HepG2 (cell line): ENCODE data around the gene LMAN2L. TPM values are rescaled to one million over a fixed set of nuclear protein-coding genes. Genes with fewer than 3 reads are reported as not detected.

Experiments used
- AHR ChIP-seq: IDR thresholded peaks from 2 replicates; pipeline ENCODE4 v1.6.1; 2018; ENCODE audit warnings: missing genetic modification reagents, missing compliant biosample characterization
- ESRRA ChIP-seq: sonication (generic); formaldehyde crosslinking; IDR thresholded peaks from 2 replicates; pipeline ENCODE4 v1.5.1; 2020; ENCODE audit warnings: mild to moderate bottlenecking, low read depth, missing genetic modification reagents
- FOXO1 ChIP-seq: sonication (generic); formaldehyde crosslinking; IDR thresholded peaks from 2 replicates; pipeline ENCODE4 v1.4.0; 2020; ENCODE audit warnings: missing genetic modification reagents
- KDM4B ChIP-seq: sonication (generic); formaldehyde crosslinking; IDR thresholded peaks from 2 replicates; pipeline ENCODE4 v1.4.0; 2020; ENCODE audit warnings: missing genetic modification reagents
- KDM5A ChIP-seq: fragments of 200-600 bp; sonication (generic); IDR thresholded peaks from 2 replicates; pipeline ENCODE4 v1.7.0; 2018; ENCODE audit warnings: antibody characterized with exemption, mild to moderate bottlenecking, low read length, borderline replicate concordance
- POGZ ChIP-seq: sonication (generic); formaldehyde crosslinking; IDR thresholded peaks from 2 replicates; pipeline ENCODE4 v1.4.0; 2020; ENCODE audit warnings: mild to moderate bottlenecking, missing genetic modification reagents
- WIZ ChIP-seq: sonication (generic); formaldehyde crosslinking; IDR thresholded peaks from 2 replicates; pipeline ENCODE4 v1.5.1; 2020; ENCODE audit warnings: mild to moderate bottlenecking, missing genetic modification reagents
- XBP1 ChIP-seq: sonication (generic); formaldehyde crosslinking; IDR thresholded peaks from 2 replicates; pipeline ENCODE4 v1.5.0; 2020; ENCODE audit warnings: missing genetic modification reagents
- YEATS2 ChIP-seq: sonication (generic); formaldehyde crosslinking; IDR thresholded peaks from 2 replicates; pipeline ENCODE4 v1.4.0; 2020; ENCODE audit warnings: missing genetic modification reagents, borderline replicate concordance
- YEATS4 ChIP-seq: sonication (generic); formaldehyde crosslinking; IDR thresholded peaks from 2 replicates; pipeline ENCODE4 v1.4.0; 2020; ENCODE audit warnings: missing genetic modification reagents, borderline replicate concordance
- ZBTB38 ChIP-seq: sonication (generic); formaldehyde crosslinking; IDR thresholded peaks from 2 replicates; pipeline ENCODE4 v1.5.1; 2020; ENCODE audit warnings: mild to moderate bottlenecking, missing genetic modification reagents
- ZFP1 ChIP-seq: IDR thresholded peaks from 2 replicates; pipeline ENCODE4 v1.6.1; 2016
- ZNF501 ChIP-seq: sonication (generic); formaldehyde crosslinking; IDR thresholded peaks from 2 replicates; pipeline ENCODE4 v1.5.1; 2020; ENCODE audit warnings: mild to moderate bottlenecking, moderate library complexity, missing genetic modification reagents
- ZNF598 ChIP-seq: sonication (generic); formaldehyde crosslinking; IDR thresholded peaks from 2 replicates; pipeline ENCODE4 v1.5.1; 2020; ENCODE audit warnings: mild to moderate bottlenecking, missing genetic modification reagents, borderline replicate concordance
- ZNF780A ChIP-seq: sonication (generic); formaldehyde crosslinking; IDR thresholded peaks from 2 replicates; pipeline ENCODE4 v1.8.0; 2022; ENCODE audit warnings: mild to moderate bottlenecking, missing genetic modification reagents, moderate library complexity
- ZNF782 ChIP-seq: sonication (generic); formaldehyde crosslinking; IDR thresholded peaks from 2 replicates; pipeline ENCODE4 v1.4.0; 2020; ENCODE audit warnings: missing genetic modification reagents, mild to moderate bottlenecking, borderline replicate concordance
- polyA plus RNA-seq, 8 experiments: library from polyadenylated mRNA; depleted of rRNA in 3 of 8; stranded (reverse) in 7 of 8; unstranded in 1 of 8; fragments of >200 nt; fragmentation: Illumina TruSeq in 4 of 8; extraction: Trizol in 4 of 8; gene quantifications; 2 replicates each; pipeline versions ENCODE4 v1.2.1 to v1.2.3, GENCODE V29; 2011 to 2016; ENCODE audit warnings: low read depth in 4 of 8, missing spikeins in 1 of 8, mixed read lengths in 1 of 8; ENCODE audit not compliant: insufficient read depth in 1 of 8
- total RNA-seq, 5 experiments: library from RNA; depleted of rRNA; stranded (reverse); fragments of >200 nt; fragmentation: Illumina TruSeq; extraction: Trizol; gene quantifications; 2 replicates each; pipeline ENCODE4 v1.2.3, GENCODE V29; 2016; ENCODE audit warnings: low read depth in 1 of 5
- TF ChIP-seq, protein P1 (sequence below): sonication (generic); formaldehyde crosslinking; IDR thresholded peaks from 2 replicates; pipeline ENCODE4 v1.4.0; 2020; ENCODE audit warnings: mild to moderate bottlenecking, missing genetic modification reagents
- TF ChIP-seq, protein P2 (sequence below): sonication (generic); formaldehyde crosslinking; conservative IDR thresholded peaks from 2 replicates; pipeline ENCODE4 v1.4.0; 2020; ENCODE audit warnings: missing genetic modification reagents
- TF ChIP-seq, protein P3 (sequence below): sonication (generic); formaldehyde crosslinking; IDR thresholded peaks from 2 replicates; pipeline ENCODE4 v1.9.0; 2022; ENCODE audit warnings: low read depth, missing genetic modification reagents
- TF ChIP-seq, protein P4 (sequence below): IDR thresholded peaks from 2 replicates; pipeline ENCODE4 v1.6.1; 2016; ENCODE audit warnings: low read depth, borderline replicate concordance
- TF ChIP-seq, protein P5 (sequence below): sonication (generic); formaldehyde crosslinking; IDR thresholded peaks from 2 replicates; pipeline ENCODE4 v1.4.0; 2020; ENCODE audit warnings: missing genetic modification reagents

LMAN2L gene
- total and polyA plus RNA-seq, 2 of the 13 experiments (the other 11 are each of a cell fraction or from before 2014, with no cell fraction given) = 39.1 to 57.9 TPM

DNA sequence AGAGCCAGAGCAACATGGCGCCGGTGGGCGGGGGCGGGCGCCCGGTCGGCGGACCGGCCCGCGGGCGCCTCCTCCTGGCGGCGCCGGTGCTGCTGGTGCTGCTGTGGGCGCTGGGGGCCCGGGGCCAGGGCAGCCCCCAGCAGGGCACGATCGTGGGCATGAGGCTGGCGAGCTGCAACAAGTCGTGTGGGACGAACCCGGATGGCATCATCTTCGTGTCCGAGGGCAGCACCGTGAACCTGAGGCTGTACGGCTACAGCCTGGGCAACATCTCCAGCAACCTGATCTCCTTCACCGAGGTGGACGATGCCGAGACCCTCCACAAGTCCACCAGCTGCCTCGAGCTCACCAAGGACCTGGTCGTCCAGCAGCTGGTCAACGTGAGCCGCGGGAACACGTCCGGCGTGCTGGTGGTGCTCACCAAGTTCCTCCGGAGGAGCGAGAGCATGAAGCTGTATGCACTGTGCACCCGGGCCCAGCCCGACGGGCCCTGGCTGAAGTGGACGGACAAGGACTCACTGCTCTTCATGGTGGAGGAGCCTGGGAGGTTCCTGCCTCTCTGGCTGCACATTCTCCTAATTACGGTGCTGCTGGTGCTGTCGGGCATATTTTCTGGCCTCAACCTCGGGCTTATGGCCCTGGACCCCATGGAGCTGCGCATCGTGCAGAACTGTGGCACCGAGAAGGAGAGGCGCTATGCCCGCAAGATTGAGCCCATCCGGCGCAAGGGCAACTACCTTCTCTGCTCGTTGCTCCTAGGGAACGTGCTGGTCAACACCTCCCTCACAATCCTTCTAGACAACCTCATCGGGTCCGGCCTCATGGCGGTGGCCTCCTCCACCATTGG, 21.3 kb upstream of the LMAN2L start (continued):
- TF ChIP-seq KDM4B (no peak; the same call in 1 of the 2 replicates), ESRRA (CRISPR knock-in tag) (peak; percentile 59; the same call in 1 of the 2 replicates), ZFP1 (no peak), KDM5A (peak; percentile 50; the same call in 1 of the 2 replicates), ZNF501 (CRISPR knock-in tag) (peak; percentile 77), ZNF782 (CRISPR knock-in tag) (peak; percentile 86; the same call in 1 of the 2 replicates), YEATS2 (CRISPR knock-in tag) (0 out of 2 replicates have a peak, but pooled peaks have one; percentile 17), POGZ (CRISPR knock-in tag) (0 out of 2 replicates have a peak, but pooled peaks have one; percentile 42), AHR (peak; percentile 75; the same call in 1 of the 2 replicates), ZNF780A (CRISPR knock-in tag) (no peak), XBP1 (CRISPR knock-in tag) (no peak), WIZ (no peak), ZBTB38 (peak; percentile 92), YEATS4 (CRISPR knock-in tag) (peak; percentile 74; the same call in 1 of the 2 replicates), ZNF598 (CRISPR knock-in tag) (peak; percentile 88; the same call in 1 of the 2 replicates), FOXO1 (CRISPR knock-in tag) (peak; percentile 51; the same call in 1 of the 2 replicates)
- TF ChIP-seq, protein P1, sequence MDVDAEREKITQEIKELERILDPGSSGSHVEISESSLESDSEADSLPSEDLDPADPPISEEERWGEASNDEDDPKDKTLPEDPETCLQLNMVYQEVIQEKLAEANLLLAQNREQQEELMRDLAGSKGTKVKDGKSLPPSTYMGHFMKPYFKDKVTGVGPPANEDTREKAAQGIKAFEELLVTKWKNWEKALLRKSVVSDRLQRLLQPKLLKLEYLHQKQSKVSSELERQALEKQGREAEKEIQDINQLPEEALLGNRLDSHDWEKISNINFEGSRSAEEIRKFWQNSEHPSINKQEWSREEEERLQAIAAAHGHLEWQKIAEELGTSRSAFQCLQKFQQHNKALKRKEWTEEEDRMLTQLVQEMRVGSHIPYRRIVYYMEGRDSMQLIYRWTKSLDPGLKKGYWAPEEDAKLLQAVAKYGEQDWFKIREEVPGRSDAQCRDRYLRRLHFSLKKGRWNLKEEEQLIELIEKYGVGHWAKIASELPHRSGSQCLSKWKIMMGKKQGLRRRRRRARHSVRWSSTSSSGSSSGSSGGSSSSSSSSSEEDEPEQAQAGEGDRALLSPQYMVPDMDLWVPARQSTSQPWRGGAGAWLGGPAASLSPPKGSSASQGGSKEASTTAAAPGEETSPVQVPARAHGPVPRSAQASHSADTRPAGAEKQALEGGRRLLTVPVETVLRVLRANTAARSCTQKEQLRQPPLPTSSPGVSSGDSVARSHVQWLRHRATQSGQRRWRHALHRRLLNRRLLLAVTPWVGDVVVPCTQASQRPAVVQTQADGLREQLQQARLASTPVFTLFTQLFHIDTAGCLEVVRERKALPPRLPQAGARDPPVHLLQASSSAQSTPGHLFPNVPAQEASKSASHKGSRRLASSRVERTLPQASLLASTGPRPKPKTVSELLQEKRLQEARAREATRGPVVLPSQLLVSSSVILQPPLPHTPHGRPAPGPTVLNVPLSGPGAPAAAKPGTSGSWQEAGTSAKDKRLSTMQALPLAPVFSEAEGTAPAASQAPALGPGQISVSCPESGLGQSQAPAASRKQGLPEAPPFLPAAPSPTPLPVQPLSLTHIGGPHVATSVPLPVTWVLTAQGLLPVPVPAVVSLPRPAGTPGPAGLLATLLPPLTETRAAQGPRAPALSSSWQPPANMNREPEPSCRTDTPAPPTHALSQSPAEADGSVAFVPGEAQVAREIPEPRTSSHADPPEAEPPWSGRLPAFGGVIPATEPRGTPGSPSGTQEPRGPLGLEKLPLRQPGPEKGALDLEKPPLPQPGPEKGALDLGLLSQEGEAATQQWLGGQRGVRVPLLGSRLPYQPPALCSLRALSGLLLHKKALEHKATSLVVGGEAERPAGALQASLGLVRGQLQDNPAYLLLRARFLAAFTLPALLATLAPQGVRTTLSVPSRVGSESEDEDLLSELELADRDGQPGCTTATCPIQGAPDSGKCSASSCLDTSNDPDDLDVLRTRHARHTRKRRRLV (CRISPR knock-in tag) = no peak
- TF ChIP-seq, protein P2, sequence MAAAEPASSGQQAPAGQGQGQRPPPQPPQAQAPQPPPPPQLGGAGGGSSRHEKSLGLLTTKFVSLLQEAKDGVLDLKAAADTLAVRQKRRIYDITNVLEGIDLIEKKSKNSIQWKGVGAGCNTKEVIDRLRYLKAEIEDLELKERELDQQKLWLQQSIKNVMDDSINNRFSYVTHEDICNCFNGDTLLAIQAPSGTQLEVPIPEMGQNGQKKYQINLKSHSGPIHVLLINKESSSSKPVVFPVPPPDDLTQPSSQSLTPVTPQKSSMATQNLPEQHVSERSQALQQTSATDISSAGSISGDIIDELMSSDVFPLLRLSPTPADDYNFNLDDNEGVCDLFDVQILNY (CRISPR knock-in tag) = peak; percentile 14; the same call in 1 of the 2 replicates
- TF ChIP-seq, protein P3, sequence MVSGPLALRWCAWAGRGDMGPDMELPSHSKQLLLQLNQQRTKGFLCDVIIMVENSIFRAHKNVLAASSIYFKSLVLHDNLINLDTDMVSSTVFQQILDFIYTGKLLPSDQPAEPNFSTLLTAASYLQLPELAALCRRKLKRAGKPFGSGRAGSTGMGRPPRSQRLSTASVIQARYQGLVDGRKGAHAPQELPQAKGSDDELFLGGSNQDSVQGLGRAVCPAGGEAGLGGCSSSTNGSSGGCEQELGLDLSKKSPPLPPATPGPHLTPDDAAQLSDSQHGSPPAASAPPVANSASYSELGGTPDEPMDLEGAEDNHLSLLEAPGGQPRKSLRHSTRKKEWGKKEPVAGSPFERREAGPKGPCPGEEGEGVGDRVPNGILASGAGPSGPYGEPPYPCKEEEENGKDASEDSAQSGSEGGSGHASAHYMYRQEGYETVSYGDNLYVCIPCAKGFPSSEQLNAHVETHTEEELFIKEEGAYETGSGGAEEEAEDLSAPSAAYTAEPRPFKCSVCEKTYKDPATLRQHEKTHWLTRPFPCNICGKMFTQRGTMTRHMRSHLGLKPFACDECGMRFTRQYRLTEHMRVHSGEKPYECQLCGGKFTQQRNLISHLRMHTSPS (CRISPR knock-in tag) = peak; percentile 79
- TF ChIP-seq, protein P4, sequence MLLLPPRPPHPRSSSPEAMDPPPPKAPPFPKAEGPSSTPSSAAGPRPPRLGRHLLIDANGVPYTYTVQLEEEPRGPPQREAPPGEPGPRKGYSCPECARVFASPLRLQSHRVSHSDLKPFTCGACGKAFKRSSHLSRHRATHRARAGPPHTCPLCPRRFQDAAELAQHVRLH (CRISPR knock-in tag) = peak; percentile 76; the same call in 1 of the 2 replicates
- TF ChIP-seq, protein P5, sequence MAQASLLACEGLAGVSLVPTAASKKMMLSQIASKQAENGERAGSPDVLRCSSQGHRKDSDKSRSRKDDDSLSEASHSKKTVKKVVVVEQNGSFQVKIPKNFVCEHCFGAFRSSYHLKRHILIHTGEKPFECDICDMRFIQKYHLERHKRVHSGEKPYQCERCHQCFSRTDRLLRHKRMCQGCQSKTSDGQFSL = 0 out of 2 replicates have a peak, but pooled peaks have one; percentile 55
